ENCODE data around the gene ADD1. TPM values are rescaled to one million over a fixed set of nuclear protein-coding genes. Genes with fewer than 3 reads are reported as not detected.

ADD1 gene
- total and polyA plus RNA-seq, 4 donors: 127 to 400 (median 268) TPM

- ATAC-seq (ENCODE audit: insufficient read depth, low FRiP score) (peak; percentile 12), DNase-seq (peak in 1 of 3 donors; percentile 57)
- peak overlapping the region in 1 of 2 donors; percentile 5 for H3K27ac ChIP-seq (ENCODE audit: low read depth in 1 of 2, low read length in 1 of 2)
- WGBS, 2 donors: 69 to 92% methylated on average over 2 of the region's 2 CpGs
- TF ChIP-seq, protein P1, sequence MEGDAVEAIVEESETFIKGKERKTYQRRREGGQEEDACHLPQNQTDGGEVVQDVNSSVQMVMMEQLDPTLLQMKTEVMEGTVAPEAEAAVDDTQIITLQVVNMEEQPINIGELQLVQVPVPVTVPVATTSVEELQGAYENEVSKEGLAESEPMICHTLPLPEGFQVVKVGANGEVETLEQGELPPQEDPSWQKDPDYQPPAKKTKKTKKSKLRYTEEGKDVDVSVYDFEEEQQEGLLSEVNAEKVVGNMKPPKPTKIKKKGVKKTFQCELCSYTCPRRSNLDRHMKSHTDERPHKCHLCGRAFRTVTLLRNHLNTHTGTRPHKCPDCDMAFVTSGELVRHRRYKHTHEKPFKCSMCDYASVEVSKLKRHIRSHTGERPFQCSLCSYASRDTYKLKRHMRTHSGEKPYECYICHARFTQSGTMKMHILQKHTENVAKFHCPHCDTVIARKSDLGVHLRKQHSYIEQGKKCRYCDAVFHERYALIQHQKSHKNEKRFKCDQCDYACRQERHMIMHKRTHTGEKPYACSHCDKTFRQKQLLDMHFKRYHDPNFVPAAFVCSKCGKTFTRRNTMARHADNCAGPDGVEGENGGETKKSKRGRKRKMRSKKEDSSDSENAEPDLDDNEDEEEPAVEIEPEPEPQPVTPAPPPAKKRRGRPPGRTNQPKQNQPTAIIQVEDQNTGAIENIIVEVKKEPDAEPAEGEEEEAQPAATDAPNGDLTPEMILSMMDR (IDR thresholded peaks at IDR 0.05; ENCODE audit: control extremely low read depth, extremely low read depth): no peak
- H3K4me1 ChIP-seq (ENCODE audit: control insufficient read depth in 5 of 5, insufficient read depth in 5 of 5, low read length in 5 of 5): peaks cover 13 to 30% (median 18%) of the 10 kb centered on the region in 5 donors
- H3K9ac ChIP-seq (ENCODE audit: insufficient read depth in 1 of 2, low read length in 2 of 2): peak overlapping the region in 1 of 2 donors; percentile 9
- H3K36me3 ChIP-seq (ENCODE audit: control insufficient read depth in 4 of 4, insufficient read depth in 4 of 4, low read length in 4 of 4): peaks cover 0 to 1% (median 0%) of the 10 kb centered on the region in 4 donors
- no peak overlapping the region for H3K4me3 ChIP-seq
- no peaks in the 10 kb centered on the region for H3K9me3 ChIP-seq (ENCODE audit: control insufficient read depth in 4 of 4, insufficient read depth in 3 of 4, low read length in 3 of 4)
- H3K27me3 ChIP-seq (ENCODE audit: control insufficient read depth in 3 of 3, insufficient read depth in 3 of 3, low read length in 2 of 3): no peaks in the 10 kb centered on the region
Measured at GRCh38 chr4:2848449-2848848, 4.8 kb downstream of the ADD1 start.

DNA sequence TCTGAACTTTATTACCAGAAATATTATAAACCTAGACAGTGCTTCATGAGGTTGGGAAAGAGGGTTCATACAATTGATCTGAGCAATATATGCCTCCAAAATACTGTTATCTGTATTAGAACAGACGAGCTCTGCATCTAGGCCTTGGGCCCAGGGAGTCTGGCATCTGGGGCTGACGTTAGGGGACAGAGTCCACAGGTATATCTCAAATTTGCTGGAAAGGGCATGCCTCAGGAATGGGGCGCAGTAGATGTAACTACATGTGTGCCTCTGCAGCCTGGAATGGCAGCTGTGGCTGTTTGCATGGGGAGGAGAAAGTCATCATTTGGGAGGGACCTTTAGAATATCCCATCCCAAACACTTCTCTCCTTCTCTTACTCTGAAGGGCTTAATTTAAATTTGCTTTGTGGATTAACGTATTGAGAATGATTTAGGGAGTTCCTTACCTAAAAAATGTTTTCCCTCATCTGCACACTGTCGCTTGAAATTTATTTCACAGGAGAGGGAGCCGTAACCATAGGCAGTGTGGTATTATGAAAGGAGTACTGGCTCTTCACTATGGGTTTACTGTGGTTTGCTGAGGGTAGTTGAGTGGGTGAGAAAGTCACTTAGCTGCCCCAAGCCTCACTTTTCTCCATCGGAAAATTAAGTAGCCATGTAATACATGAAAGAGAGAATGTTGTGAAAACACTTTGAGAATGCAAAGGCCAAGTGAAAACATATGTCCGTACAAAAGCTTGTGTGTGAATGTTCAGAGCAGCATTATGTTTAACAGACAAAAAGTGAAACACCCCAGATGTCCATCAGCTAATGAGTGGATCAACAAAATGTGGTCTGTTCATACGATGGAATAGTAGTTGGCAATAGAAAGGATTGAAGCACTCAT, 5.9 kb downstream of the ADD1 start:
- Histone ChIP-seq H3K9me3 (ENCODE audit: control insufficient read depth in 4 of 4, insufficient read depth in 3 of 4, low read length in 3 of 4) (no peaks in the 10 kb centered on the region), H3K4me1 (ENCODE audit: control insufficient read depth in 5 of 5, insufficient read depth in 5 of 5, low read length in 5 of 5) (peaks cover 16 to 30% (median 18%) of the 10 kb centered on the region in 5 donors), H3K4me3 (no peak overlapping the region), H3K9ac (ENCODE audit: insufficient read depth in 1 of 2, low read length in 2 of 2) (no peak overlapping the region), H3K27ac (ENCODE audit: low read depth in 1 of 2, low read length in 1 of 2) (peak overlapping the region in 1 of 2 donors; percentile 59), H3K36me3 (ENCODE audit: control insufficient read depth in 4 of 4, insufficient read depth in 4 of 4, low read length in 4 of 4) (peaks cover 0 to 7% (median 3%) of the 10 kb centered on the region in 4 donors), H3K27me3 (ENCODE audit: control insufficient read depth in 3 of 3, insufficient read depth in 3 of 3, low read length in 2 of 3) (no peaks in the 10 kb centered on the region)
- 54 to 62% methylated on average over 9 of the region's 9 CpGs for WGBS, 2 donors
- ATAC-seq (ENCODE audit: insufficient read depth, low FRiP score) (no peak), DNase-seq (no peak)
- TF ChIP-seq, protein P1 (IDR thresholded peaks at IDR 0.05; ENCODE audit: control extremely low read depth, extremely low read depth): no peak

GRCh38 chr4:2850966-2851798, 7.5 kb downstream of the ADD1 start:
- no peak overlapping the region for H3K9ac ChIP-seq (ENCODE audit: insufficient read depth in 1 of 2, low read length in 2 of 2)
- no peak for ATAC-seq (ENCODE audit: insufficient read depth, low FRiP score)
- peaks cover 0 to 9% (median 6%) of the 10 kb centered on the region in 4 donors for H3K36me3 ChIP-seq (ENCODE audit: control insufficient read depth in 4 of 4, insufficient read depth in 4 of 4, low read length in 4 of 4)
- no peak for DNase-seq
- TF ChIP-seq, protein P1 (IDR thresholded peaks at IDR 0.05; ENCODE audit: control extremely low read depth, extremely low read depth): no peak
- H3K4me1 ChIP-seq (ENCODE audit: control insufficient read depth in 5 of 5, insufficient read depth in 5 of 5, low read length in 5 of 5): peaks cover 7 to 31% (median 19%) of the 10 kb centered on the region in 5 donors
- 62 to 65% methylated on average over 2 of the region's 2 CpGs for WGBS, 2 donors
- no peaks in the 10 kb centered on the region for H3K27me3 ChIP-seq (ENCODE audit: control insufficient read depth in 3 of 3, insufficient read depth in 3 of 3, low read length in 2 of 3)
- no peak overlapping the region for H3K4me3 ChIP-seq
- peak overlapping the region in 1 of 2 donors; percentile 23 for H3K27ac ChIP-seq (ENCODE audit: low read depth in 1 of 2, low read length in 1 of 2)
- H3K9me3 ChIP-seq (ENCODE audit: control insufficient read depth in 4 of 4, insufficient read depth in 3 of 4, low read length in 3 of 4): no peaks in the 10 kb centered on the region
